Dermis blood vessel endothelial cell (primary cell): ENCODE results near the gene LRMDA. TPM values are rescaled to one million over a fixed set of nuclear protein-coding genes. Genes with fewer than 3 reads are reported as not detected.

Experiments
- DNase-seq: peaks from one replicate; pipeline ENCODE4 v3.0.0; 2010
- total RNA-seq: library from RNA; depleted of rRNA; stranded (reverse); fragments of >200 nt; gene quantifications from 2 replicates; pipeline ENCODE4 v1.2.3, GENCODE V29; 2014

The LRMDA gene
- total RNA-seq, 1 donor from 2014 or later, result 27.4 TPM

GRCh38 chr10:75402486-75403143, 28.8 kb upstream of the LRMDA start:
- peak; percentile 19 for DNase-seq

- peak; percentile 21 for DNase-seq
Observed at GRCh38 chr10:75403144-75403938, 28.1 kb upstream of the LRMDA start.

- no peak for DNase-seq
Observed at GRCh38 chr10:75403939-75404814, 27.2 kb upstream of the LRMDA start.

- DNase-seq, result no peak
Observed at GRCh38 chr10:75404815-75405597, 26.4 kb upstream of the LRMDA start.

GRCh38 chr10:75405598-75406461, 25.6 kb upstream of the LRMDA start:
- DNase-seq, result no peak

- DNase-seq, result no peak
Observed at GRCh38 chr10:75406462-75407223, 24.8 kb upstream of the LRMDA start.

GRCh38 chr10:75407224-75407712, 24.2 kb upstream of the LRMDA start:
- DNase-seq, result no peak

- DNase-seq, result peak; percentile 17
Observed at GRCh38 chr10:75407713-75408508, 23.5 kb upstream of the LRMDA start.

- no peak for DNase-seq
Observed at GRCh38 chr10:75408509-75408875, 22.9 kb upstream of the LRMDA start.

- peak; percentile 20 for DNase-seq
Observed at GRCh38 chr10:75408911-75409885, 22.2 kb upstream of the LRMDA start.

GRCh38 chr10:75410132-75411005, 21.1 kb upstream of the LRMDA start:
- no peak for DNase-seq

GRCh38 chr10:75414527-75414926, 16.9 kb upstream of the LRMDA start:
- DNase-seq, result no peak

GRCh38 chr10:75417522-75417927, 13.9 kb upstream of the LRMDA start:
- DNase-seq, result no peak

- no peak for DNase-seq
Observed at GRCh38 chr10:75418293-75418692, 13.1 kb upstream of the LRMDA start.

- no peak for DNase-seq
Observed at GRCh38 chr10:75418712-75419111, 12.7 kb upstream of the LRMDA start.

GRCh38 chr10:75422913-75423312, 8.5 kb upstream of the LRMDA start:
- no peak for DNase-seq

GRCh38 chr10:75424571-75424970, 6.9 kb upstream of the LRMDA start:
- no peak for DNase-seq
